Sigmoid colon (tissue), 7 donors: ENCODE measurements around the gene ARHGEF5. TPM values are rescaled to one million over a fixed set of nuclear protein-coding genes. Genes with fewer than 3 reads are reported as not detected.
"Not testable (repeated sequence)": the region's sequence is repeated elsewhere in the genome, so short reads cannot be mapped to it uniquely, and the experiment has no call there.

Source experiments
- DNase-seq: peaks from one replicate; pipeline ENCODE4 v3.0.0-alpha.2; 2019
- H3K27ac ChIP-seq, 4 donors: fragments of 200-600 bp; sonication (generic); one replicate each; pipeline ENCODE4 v1.5.1; 2016 to 2019; ENCODE audit warnings: mild to moderate bottlenecking in 1 of 4
- H3K27me3 ChIP-seq, 3 donors: fragments of 200-600 bp; sonication (generic); one replicate each; pipeline ENCODE4 v1.5.1; 2019; ENCODE audit warnings: mild to moderate bottlenecking in 1 of 3
- H3K36me3 ChIP-seq, 4 donors: fragments of 200-600 bp; sonication (generic); one replicate each; pipeline ENCODE4 v1.5.1; 2016 to 2019
- H3K4me1 ChIP-seq, 4 donors: fragments of 200-600 bp; sonication (generic); one replicate each; pipeline ENCODE4 v1.5.1; 2017 to 2019
- H3K4me3 ChIP-seq, 4 donors: fragments of 200-600 bp; sonication (generic); one replicate each; pipeline ENCODE4 v1.5.1; 2017 to 2019; ENCODE audit warnings: mild to moderate bottlenecking in 2 of 4, moderate library complexity in 1 of 4
- H3K9me3 ChIP-seq, 4 donors: fragments of 200-600 bp in 3 of 4; sonication (generic) in 3 of 4; one replicate each; pipeline versions ENCODE4 v1.5.1 to v1.6.1; 2013 to 2019
- CTCF ChIP-seq, 4 experiments: fragments of 450-650 bp in 3 of 4; fragments of 200-600 bp in 1 of 4; IDR thresholded peaks; one replicate each; pipeline ENCODE4 v1.5.1; 2016 to 2019; ENCODE audit warnings: antibody characterized with exemption in 4 of 4, mild to moderate bottlenecking in 3 of 4, moderate library complexity in 2 of 4
- EP300 ChIP-seq, 4 donors: sonication (generic); formaldehyde crosslinking; IDR thresholded peaks; one replicate each; pipeline ENCODE4 v1.6.1; 2017; ENCODE audit warnings: antibody characterized with exemption in 4 of 4
- POLR2A ChIP-seq, 2 donors: fragments of 450-650 bp; IDR thresholded peaks; one replicate each; pipeline ENCODE4 v1.6.1; 2016; ENCODE audit warnings: antibody characterized with exemption in 2 of 2, mild to moderate bottlenecking in 2 of 2, moderate library complexity in 2 of 2
- POLR2AphosphoS5 ChIP-seq, 4 donors: sonication (generic); formaldehyde crosslinking; IDR thresholded peaks; one replicate each; pipeline ENCODE4 v1.6.1; 2017; ENCODE audit warnings: antibody characterized with exemption in 4 of 4
- WGBS, 2 donors: extraction: QIAGEN DNeasy Blood & Tissue Kit; methylation state at CpG; one replicate each; pipeline ENCODE4 v1.1.7; 2013; 5-methylcytosine and 5-hydroxymethylcytosine counted together
- intact Hi-C: fragments of 100-400 bp; cut with DNase I; formaldehyde crosslinking; loops from one replicate; pipeline ENCODE4 v1.15.1; 2023
- polyA plus RNA-seq, 3 donors: library from polyadenylated mRNA; stranded (reverse); fragments of 200-250 nt; gene quantifications; one replicate each; pipeline ENCODE4 v1.2.3, GENCODE V29; 2013
- total RNA-seq, 4 donors: library from RNA; depleted of rRNA; stranded (reverse); fragments of >200 nt; gene quantifications; one replicate each; pipeline ENCODE4 v1.1.0, GENCODE V29; 2016
- donor health status: healthy with polysubstance abuse.
- donor health status: Bipolar disorder and iron deficiency.
- donor health status: healthy.

Gene ARHGEF5
- total and polyA plus RNA-seq, 7 donors: 4.9 to 47.6 (median 10.9) TPM

- H3K27me3 ChIP-seq, H3K36me3 ChIP-seq, H3K27ac ChIP-seq, H3K4me3 ChIP-seq, H3K4me1 ChIP-seq, intact Hi-C loops, H3K9me3 ChIP-seq, DNase-seq: not testable (repeated sequence)
- 48 to 67% methylated on average over 2 of the region's 3 CpGs for WGBS, 2 donors
Observed at GRCh38 chr7:144351667-144352066, 3.5 kb upstream of the ARHGEF5 start.

- H3K9me3 ChIP-seq, H3K4me3 ChIP-seq, intact Hi-C loops, DNase-seq, H3K36me3 ChIP-seq, H3K27me3 ChIP-seq, H3K4me1 ChIP-seq, H3K27ac ChIP-seq: not testable (repeated sequence)
- WGBS, 2 donors: no CpG with 5 or more reads among the region's 6 CpGs
Observed at GRCh38 chr7:144356185-144356584, 983 bp downstream of the ARHGEF5 start.

DNA sequence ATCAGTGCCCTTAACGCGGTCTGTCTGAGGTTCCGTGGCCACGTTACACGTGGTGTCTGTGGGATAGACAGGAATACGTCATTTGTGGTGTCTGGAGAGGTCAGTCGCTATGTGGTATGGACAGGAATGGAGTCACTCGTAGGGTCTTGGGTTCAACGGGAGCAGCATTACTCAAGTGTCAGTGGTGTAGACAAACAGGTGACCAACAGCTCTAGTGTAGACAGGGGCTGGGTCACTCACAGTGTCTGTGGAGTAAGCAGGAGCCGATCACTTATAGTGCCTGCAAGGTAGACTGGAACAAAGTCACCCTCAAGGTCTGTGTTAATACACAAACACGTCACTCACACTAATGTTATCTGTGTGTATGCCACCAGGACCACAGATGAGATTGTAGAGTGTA, 1.7 kb downstream of the ARHGEF5 start:
- H3K27me3 ChIP-seq, H3K36me3 ChIP-seq, H3K4me3 ChIP-seq, DNase-seq, H3K27ac ChIP-seq, H3K9me3 ChIP-seq, H3K4me1 ChIP-seq, intact Hi-C loops: not testable (repeated sequence)
- WGBS, 2 donors: 100% methylated on average over 2 of the region's 11 CpGs

GRCh38 chr7:144362061-144362460, 6.9 kb downstream of the ARHGEF5 start:
- H3K27ac ChIP-seq, DNase-seq, H3K4me1 ChIP-seq, H3K9me3 ChIP-seq, H3K27me3 ChIP-seq, H3K36me3 ChIP-seq, intact Hi-C loops, H3K4me3 ChIP-seq: not testable (repeated sequence)
- WGBS, 2 donors: no CpG with 5 or more reads among the region's 3 CpGs

DNA sequence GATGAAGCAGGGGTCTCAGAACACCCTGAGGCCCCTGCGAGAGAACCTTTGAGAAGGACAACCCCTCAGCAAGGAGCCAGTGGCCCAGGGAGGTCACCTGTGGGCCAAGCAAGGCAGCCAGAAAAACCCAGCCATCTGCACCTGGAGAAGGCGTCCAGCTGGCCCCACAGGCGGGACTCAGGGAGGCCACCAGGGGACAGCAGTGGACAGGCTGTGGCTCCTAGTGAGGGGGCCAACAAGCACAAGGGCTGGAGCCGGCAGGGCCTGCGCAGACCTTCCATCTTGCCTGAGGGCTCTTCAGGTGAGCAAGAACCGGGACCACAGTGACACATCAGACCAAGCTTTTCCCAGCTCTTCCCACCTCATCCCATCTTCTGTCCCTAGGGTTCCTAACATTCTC, 10.3 kb downstream of the ARHGEF5 start:
- H3K27me3 ChIP-seq, DNase-seq, H3K27ac ChIP-seq, H3K36me3 ChIP-seq, intact Hi-C loops, H3K9me3 ChIP-seq, H3K4me1 ChIP-seq, H3K4me3 ChIP-seq: not testable (repeated sequence)
- WGBS, 2 donors: no CpG with 5 or more reads among the region's 6 CpGs

GRCh38 chr7:144367250-144367649, 12.0 kb downstream of the ARHGEF5 start:
- H3K27me3 ChIP-seq, DNase-seq, H3K4me3 ChIP-seq, H3K9me3 ChIP-seq, H3K27ac ChIP-seq, H3K4me1 ChIP-seq, H3K36me3 ChIP-seq, intact Hi-C loops: not testable (repeated sequence)
- WGBS, 2 donors: no CpG with 5 or more reads among the region's 9 CpGs

DNA sequence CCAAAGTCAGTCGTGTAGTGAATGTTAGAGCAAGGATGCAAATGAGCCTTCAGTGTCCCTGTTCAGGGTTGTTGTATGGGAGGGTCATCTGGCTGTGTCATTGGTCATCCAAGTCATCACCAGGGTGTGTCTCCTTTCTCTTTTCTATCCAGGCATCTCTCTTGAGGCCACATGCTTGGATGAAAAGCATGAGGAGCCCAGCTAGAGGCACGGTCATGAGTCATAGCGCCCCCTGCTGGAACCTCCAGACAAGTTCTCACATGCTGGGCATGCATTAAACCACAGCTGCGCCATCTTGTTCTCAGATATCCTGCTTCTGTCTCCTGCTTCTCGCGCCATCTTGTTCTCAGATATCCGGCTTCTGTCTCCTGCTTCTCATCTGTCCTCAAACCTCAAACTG, 14.0 kb downstream of the ARHGEF5 start:
- intact Hi-C loops, H3K4me3 ChIP-seq, H3K4me1 ChIP-seq, DNase-seq, H3K9me3 ChIP-seq, H3K27me3 ChIP-seq, H3K27ac ChIP-seq, H3K36me3 ChIP-seq: not testable (repeated sequence)
- WGBS, 2 donors: no CpG with 5 or more reads among the region's 7 CpGs

- no peak for TF ChIP-seq CTCF (IDR thresholded peaks at IDR 0.05)
- TF ChIP-seq POLR2A (IDR thresholded peaks at IDR 0.05): no peak
- no peak for TF ChIP-seq POLR2AphosphoS5 (IDR thresholded peaks at IDR 0.05)
- TF ChIP-seq EP300 (IDR thresholded peaks at IDR 0.05): no peak
- WGBS, 2 donors: 94 to 96% methylated on average over 9 of the region's 9 CpGs
Observed at GRCh38 chr7:144378651-144379050, 23.4 kb downstream of the ARHGEF5 start.

More at GRCh38 chr7:144378651-144379050, 23.4 kb downstream of the ARHGEF5 start:
- H3K27me3 ChIP-seq: no peaks in the 10 kb centered on the region
- H3K9me3 ChIP-seq: no peaks in the 10 kb centered on the region
- H3K4me3 ChIP-seq: no peak overlapping the region
- intact Hi-C loops: no loop called here
- H3K27ac ChIP-seq: no peak overlapping the region
- DNase-seq: peak; percentile 42
- peaks cover 0 to 1% (median 0%) of the 10 kb centered on the region in 4 donors for H3K4me1 ChIP-seq
- peaks cover 0 to 21% (median 9%) of the 10 kb centered on the region in 4 donors for H3K36me3 ChIP-seq
